SU-DHL-6 (cell line): ENCODE measurements around the gene ANP32A.

Source experiments
- EZH2phosphoT487 ChIP-seq: fragments of 200-600 bp; sonication (generic), shearing (Covaris generic); conservative IDR thresholded peaks from 2 replicates; pipeline ENCODE4 v1.6.1; 2018; ENCODE audit warnings: mild to moderate bottlenecking, antibody characterized with exemption, low read length, moderate library complexity, mixed read lengths
- TF ChIP-seq, protein P1 (sequence below): fragments of 200-600 bp; sonication (generic); IDR thresholded peaks from one replicate; pipeline ENCODE4 v1.5.1; 2017; ENCODE audit warnings: antibody characterized with exemption, mild to moderate bottlenecking, low read length, moderate library complexity; ENCODE audit not compliant: insufficient read depth, poor library complexity, severe bottlenecking

GRCh38 chr15:68792901-68793766, 27.6 kb downstream of the ANP32A start:
- TF ChIP-seq, protein P1, sequence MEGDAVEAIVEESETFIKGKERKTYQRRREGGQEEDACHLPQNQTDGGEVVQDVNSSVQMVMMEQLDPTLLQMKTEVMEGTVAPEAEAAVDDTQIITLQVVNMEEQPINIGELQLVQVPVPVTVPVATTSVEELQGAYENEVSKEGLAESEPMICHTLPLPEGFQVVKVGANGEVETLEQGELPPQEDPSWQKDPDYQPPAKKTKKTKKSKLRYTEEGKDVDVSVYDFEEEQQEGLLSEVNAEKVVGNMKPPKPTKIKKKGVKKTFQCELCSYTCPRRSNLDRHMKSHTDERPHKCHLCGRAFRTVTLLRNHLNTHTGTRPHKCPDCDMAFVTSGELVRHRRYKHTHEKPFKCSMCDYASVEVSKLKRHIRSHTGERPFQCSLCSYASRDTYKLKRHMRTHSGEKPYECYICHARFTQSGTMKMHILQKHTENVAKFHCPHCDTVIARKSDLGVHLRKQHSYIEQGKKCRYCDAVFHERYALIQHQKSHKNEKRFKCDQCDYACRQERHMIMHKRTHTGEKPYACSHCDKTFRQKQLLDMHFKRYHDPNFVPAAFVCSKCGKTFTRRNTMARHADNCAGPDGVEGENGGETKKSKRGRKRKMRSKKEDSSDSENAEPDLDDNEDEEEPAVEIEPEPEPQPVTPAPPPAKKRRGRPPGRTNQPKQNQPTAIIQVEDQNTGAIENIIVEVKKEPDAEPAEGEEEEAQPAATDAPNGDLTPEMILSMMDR: no peak
- no peak for TF ChIP-seq EZH2phosphoT487
